ENCODE results near the gene SELENOO. TPM values are rescaled to one million over a fixed set of nuclear protein-coding genes. Genes with fewer than 3 reads are reported as not detected.

The SELENOO gene
- total and polyA plus RNA-seq, 2 of the 13 experiments (the other 11 are each of a cell fraction or from before 2014, with no cell fraction given): 14.4 to 19.0 TPM

- TF ChIP-seq ARID4A (CRISPR knock-in tag; IDR thresholded peaks at IDR 0.05; ENCODE audit: borderline replicate concordance): peak; percentile 53
- no peak for TF ChIP-seq U2AF2 (IDR thresholded peaks at IDR 0.05; ENCODE audit: low read depth, low read length)
- TF ChIP-seq RXRA (CRISPR knock-in tag; IDR thresholded peaks at IDR 0.05): no peak
- no peak for TF ChIP-seq ARID3A (IDR thresholded peaks at IDR 0.05; ENCODE audit: low read depth, low read length)
- no peak for TF ChIP-seq ATF6 (CRISPR knock-in tag; conservative IDR thresholded peaks at IDR 0.05)
- no peak for TF ChIP-seq ZNF317 (CRISPR knock-in tag; IDR thresholded peaks at IDR 0.05)
- no peak for TF ChIP-seq ZNF660 (CRISPR knock-in tag; IDR thresholded peaks at IDR 0.05; ENCODE audit: borderline replicate concordance, low read depth)
- no peak for TF ChIP-seq ZNF510 (CRISPR knock-in tag; IDR thresholded peaks at IDR 0.05; ENCODE audit: low read depth)
- no peak for TF ChIP-seq STAG1 (CRISPR knock-in tag; IDR thresholded peaks at IDR 0.05)
- TF ChIP-seq HOXD1 (CRISPR knock-in tag; IDR thresholded peaks at IDR 0.05): no peak
- TF ChIP-seq MLX (CRISPR knock-in tag; IDR thresholded peaks at IDR 0.05): no peak
- TF ChIP-seq HNRNPUL1 (IDR thresholded peaks at IDR 0.05; ENCODE audit: low read depth, low read length): no peak
- no peak for TF ChIP-seq GMEB1 (CRISPR knock-in tag; IDR thresholded peaks at IDR 0.05; ENCODE audit: borderline replicate concordance)
- TF ChIP-seq ZNF570 (CRISPR knock-in tag; IDR thresholded peaks at IDR 0.05; ENCODE audit: borderline replicate concordance): no peak
- no peak for TF ChIP-seq ZFP82 (CRISPR knock-in tag; IDR thresholded peaks at IDR 0.05; ENCODE audit: borderline replicate concordance)
Observed at GRCh38 chr22:50260801-50261614, 60.2 kb downstream of the SELENOO start (continued).

Data from HepG2 (cell line).